ENCODE data around the gene PTMS.

DNA sequence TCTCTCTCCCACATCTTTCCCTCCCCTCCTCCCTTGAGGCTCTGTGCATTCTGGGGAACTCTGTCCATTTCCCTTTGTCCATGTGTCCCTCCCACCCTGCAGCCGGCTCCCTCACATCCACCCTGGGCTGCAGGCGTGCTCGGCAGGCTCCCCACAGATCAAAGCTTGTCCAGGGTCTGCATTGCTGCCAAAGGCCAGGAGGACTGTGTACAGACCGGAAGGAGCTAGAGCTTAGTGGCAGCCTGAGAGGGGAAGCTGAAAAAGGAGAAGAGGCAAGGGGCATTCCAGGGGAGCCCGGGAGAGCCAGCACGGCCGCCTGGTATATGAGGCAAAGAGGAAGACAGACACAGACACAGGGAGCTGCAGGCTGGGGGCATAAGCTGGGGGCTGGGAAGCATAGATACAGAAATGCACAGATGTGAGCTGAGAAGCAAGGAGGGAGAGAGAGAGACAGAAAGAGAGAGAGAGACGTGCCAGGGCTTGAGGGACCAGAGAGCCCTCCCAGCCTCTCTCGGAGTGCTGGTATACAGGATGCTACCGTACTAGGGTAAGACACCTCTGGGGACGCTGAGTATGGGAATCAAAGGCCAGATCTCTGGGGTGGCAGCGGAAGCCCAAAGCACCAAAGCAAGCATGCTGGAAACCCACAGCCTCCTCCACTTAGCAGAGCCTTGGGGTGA, 26.5 kb downstream of the PTMS start:
- TF ChIP-seq CTCF (IDR thresholded peaks at IDR 0.05) (no peak), POLR2A (IDR thresholded peaks at IDR 0.05) (no peak)
